MCF 10A (cell line): ENCODE measurements around the gene SSTR1. TPM values are rescaled to one million over a fixed set of nuclear protein-coding genes. Genes with fewer than 3 reads are reported as not detected.

Experiments
- BruUV-seq: library from RNA; stranded (reverse); fragments of 400-500 nt; replicated peaks from 2 replicates; lab custom pipeline; 2021; lab: Mats Ljungman, UMichigan
- CTCF ChIA-PET: fragments of 300-600 bp; sonication (Branson Sonifier 250); formaldehyde crosslinking; extraction: SDS; loops from one replicate; lab custom pipeline; 2021; ENCODE audit warnings: antibody characterized with exemption, inconsistent platforms; lab: Yijun Ruan, JAX
- POLR2A ChIA-PET: fragments of 300-600, 350-650 bp; sonication (Branson Sonifier 250); formaldehyde crosslinking; extraction: SDS; loops from one replicate; lab custom pipeline; 2020; ENCODE audit warnings: antibody characterized with exemption, inconsistent platforms; lab: Yijun Ruan, JAX
- DNase-seq: peaks from one replicate; pipeline ENCODE4 v3.0.0-alpha.2; 2018; ENCODE audit not compliant: unreplicated experiment
- H3K27ac Mint-ChIP-seq: one replicate; pipeline ENCODE4 v1.8.0; 2022; ENCODE audit warnings: mild to moderate bottlenecking, low read depth, mixed read lengths; ENCODE audit not compliant: unreplicated experiment
- H3K27me3 Mint-ChIP-seq: one replicate; pipeline ENCODE4 v1.8.0; 2022; ENCODE audit warnings: mixed read lengths; ENCODE audit not compliant: insufficient read depth, unreplicated experiment
- H3K36me3 Mint-ChIP-seq: one replicate; pipeline ENCODE4 v1.8.0; 2022; ENCODE audit warnings: mild to moderate bottlenecking, moderate library complexity, mixed read lengths; ENCODE audit not compliant: insufficient read depth, unreplicated experiment
- H3K4me1 Mint-ChIP-seq: one replicate; pipeline ENCODE4 v1.8.0; 2022; ENCODE audit warnings: mixed read lengths; ENCODE audit not compliant: insufficient read depth, unreplicated experiment
- H3K4me3 Mint-ChIP-seq: one replicate; pipeline ENCODE4 v1.8.0; 2022; ENCODE audit warnings: mild to moderate bottlenecking, moderate library complexity, mixed read lengths; ENCODE audit not compliant: unreplicated experiment
- H3K9me3 Mint-ChIP-seq: one replicate; pipeline ENCODE4 v1.8.0; 2022; ENCODE audit warnings: mixed read lengths; ENCODE audit not compliant: unreplicated experiment
- CTCF ChIP-seq: fragments of 200-600 bp; IDR thresholded peaks from one replicate; pipeline ENCODE4 v1.8.0; 2022; ENCODE audit warnings: antibody characterized with exemption, mild to moderate bottlenecking; ENCODE audit not compliant: unreplicated experiment
- intact Hi-C: fragments of 100-400 bp; cut with micrococcal nuclease; formaldehyde crosslinking; loops from 2 replicates; pipeline ENCODE4 v1.14.1; 2022
- total RNA-seq: library from RNA; stranded (reverse); gene quantifications from 2 replicates; pipeline ENCODE4 v1.2.3, GENCODE V29; 2022

The SSTR1 gene
- total RNA-seq, 1 experiment from 2014 or later = 0.33 TPM

DNA sequence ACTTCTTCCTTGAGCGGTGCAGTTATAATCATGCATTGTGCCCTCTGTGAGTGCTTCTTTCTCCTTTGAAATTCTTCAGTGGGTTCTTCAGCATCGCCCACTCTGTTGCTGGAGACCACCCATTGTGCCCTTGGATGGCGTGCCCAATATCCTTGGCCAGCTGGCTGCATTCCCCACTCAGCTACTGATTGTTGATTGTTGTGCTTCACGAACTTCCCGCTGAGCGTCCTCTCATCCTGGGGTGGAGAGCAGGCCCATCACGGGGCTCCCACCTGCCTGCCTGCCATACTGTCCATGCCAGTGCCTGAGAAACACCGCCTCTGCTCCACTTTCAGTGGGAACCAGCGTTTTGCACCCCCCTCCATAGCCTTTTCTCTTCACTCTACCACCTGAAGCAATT is 8.6 kb upstream of the SSTR1 start:
- Mint-ChIP-seq H3K4me1 (peaks cover 35% of the 10 kb centered on the region), H3K36me3 (peaks cover 5% of the 10 kb centered on the region), H3K9me3 (peaks cover 6% of the 10 kb centered on the region), H3K27ac (peak overlapping the region; percentile 96), H3K27me3 (no peaks in the 10 kb centered on the region), H3K4me3 (peak overlapping the region; percentile 39)
- ChIA-PET CTCF (interaction anchor here (0.5 to 5.7 kb wide), 11 partner anchors 13 to 954 kb away, joined by 3 to 50 read pairs (median 4); partner anchors contain the start of gene CLEC14A), POLR2A (interaction anchor here (0.7 to 4.5 kb wide), 8 partner anchors 10 to 1233 kb away, joined by 3 to 31 read pairs (median 4); partner anchors contain the start of gene FBXO33)
- no TSS peak for BruUV-seq
- intact Hi-C loops = no loop called here
- TF ChIP-seq CTCF = no peak
- DNase-seq = no peak

GRCh38 chr14:38199739-38200138 is 8.0 kb upstream of the SSTR1 start:
- Mint-ChIP-seq H3K27me3 (no peaks in the 10 kb centered on the region), H3K4me3 (no peak overlapping the region), H3K4me1 (peaks cover 35% of the 10 kb centered on the region), H3K27ac (peak overlapping the region; percentile 96), H3K36me3 (peaks cover 5% of the 10 kb centered on the region), H3K9me3 (peaks cover 6% of the 10 kb centered on the region)
- DNase-seq = peak; percentile 69
- no peak for TF ChIP-seq CTCF
- CTCF ChIA-PET = interaction anchor here (0.9 to 5.7 kb wide), 5 partner anchors 20 to 668 kb away, joined by 3 to 50 read pairs (median 4); partner anchors contain the start of gene CLEC14A
- no TSS peak for BruUV-seq
- intact Hi-C loops = loop anchor here (5.0 kb wide), 1 partner anchor 48 kb away; no protein-coding TSS in a partner anchor
- POLR2A ChIA-PET = interaction anchor here (1.0 to 4.5 kb wide), 9 partner anchors 13 to 298 kb away, joined by 3 to 31 read pairs (median 4); no protein-coding TSS in a partner anchor

DNA sequence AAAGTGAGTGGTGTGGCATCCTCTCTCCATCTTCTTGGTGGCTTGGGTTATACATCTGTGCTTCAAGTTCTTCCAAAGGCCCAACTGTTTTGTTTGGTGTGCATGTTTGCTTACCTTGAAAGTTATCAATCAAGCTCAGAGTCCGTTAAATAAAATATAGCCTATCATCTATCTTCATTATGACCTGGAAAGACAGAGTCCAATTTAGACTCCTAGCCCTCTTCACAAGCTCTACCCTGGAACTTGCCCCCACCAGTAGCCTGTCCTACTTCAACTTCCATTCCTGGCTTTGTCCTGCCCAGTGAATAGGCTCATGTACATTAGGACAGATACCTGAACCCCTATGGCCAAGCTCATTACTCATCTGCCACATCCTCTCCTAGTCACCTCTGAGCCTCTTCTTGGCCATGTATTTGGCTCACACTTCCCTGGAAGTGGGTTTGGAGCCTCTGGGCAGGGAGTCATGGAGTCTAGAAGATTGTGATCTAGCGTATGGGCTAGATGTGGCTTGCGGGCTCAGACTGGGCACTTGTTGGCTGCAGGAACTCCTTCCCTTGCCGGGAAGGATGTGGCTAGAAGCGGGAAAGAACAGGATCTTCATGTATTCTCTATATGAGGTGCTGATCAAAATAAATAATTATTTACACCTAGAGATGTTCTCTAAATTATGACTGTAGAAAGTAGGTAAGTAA is 6.4 kb upstream of the SSTR1 start:
- peaks cover 5% of the 10 kb centered on the region for H3K36me3 Mint-ChIP-seq
- POLR2A ChIA-PET = interaction anchor here (1.8 to 4.5 kb wide), 3 partner anchors 14 to 56 kb away, joined by 5 to 31 read pairs (median 7); no protein-coding TSS in a partner anchor
- TF ChIP-seq CTCF = no peak
- no TSS peak for BruUV-seq
- H3K4me1 Mint-ChIP-seq = peaks cover 35% of the 10 kb centered on the region
- peak overlapping the region; percentile 96 for H3K27ac Mint-ChIP-seq
- no peak overlapping the region for H3K4me3 Mint-ChIP-seq
- peak; percentile 34 for DNase-seq
- no peaks in the 10 kb centered on the region for H3K27me3 Mint-ChIP-seq
- CTCF ChIA-PET = interaction anchor here (0.6 to 5.7 kb wide), 3 partner anchors 62 to 297 kb away, joined by 3 to 50 read pairs (median 3); no protein-coding TSS in a partner anchor
- intact Hi-C loops = loop anchor here (5.0 kb wide), 1 partner anchor 46 kb away; no protein-coding TSS in a partner anchor
- H3K9me3 Mint-ChIP-seq = peaks cover 6% of the 10 kb centered on the region
